GM18511 (cell line): ENCODE results near the gene CCDC178.

Experiments
- ATAC-seq: cut with Tn5 transposase; IDR thresholded peaks from one replicate; pipeline ENCODE4 v1.9.1; 2021; ENCODE audit warnings: mild to moderate bottlenecking, moderate library complexity; ENCODE audit not compliant: unreplicated experiment

The CCDC178 gene

GRCh38 chr18:33135951-33136660 lies 304.4 kb downstream of the CCDC178 start:
- ATAC-seq: no peak

- no peak for ATAC-seq
These were observed 307.9 kb downstream of the CCDC178 start for GRCh38 chr18:33132657-33133056.

- no peak for ATAC-seq
These were observed 311.9 kb downstream of the CCDC178 start for GRCh38 chr18:33128581-33128980.

- no peak for ATAC-seq
These were observed 316.5 kb downstream of the CCDC178 start for GRCh38 chr18:33123862-33124518.

GRCh38 chr18:33116376-33116775 lies 324.1 kb downstream of the CCDC178 start:
- no peak for ATAC-seq

- ATAC-seq: no peak
These were observed 324.6 kb downstream of the CCDC178 start for GRCh38 chr18:33115917-33116316.

GRCh38 chr18:33115476-33115875 lies 325.0 kb downstream of the CCDC178 start:
- ATAC-seq: no peak

GRCh38 chr18:33114749-33115148 lies 325.8 kb downstream of the CCDC178 start:
- no peak for ATAC-seq

- no peak for ATAC-seq
These were observed 327.1 kb downstream of the CCDC178 start for GRCh38 chr18:33113416-33113815.

- no peak for ATAC-seq
These were observed 333.0 kb downstream of the CCDC178 start for GRCh38 chr18:33107511-33107910.

- ATAC-seq: no peak
These were observed 339.2 kb downstream of the CCDC178 start for GRCh38 chr18:33101316-33101715.

- no peak for ATAC-seq
These were observed 340.9 kb downstream of the CCDC178 start for GRCh38 chr18:33099626-33100025.

GRCh38 chr18:33097126-33097525 lies 343.4 kb downstream of the CCDC178 start:
- ATAC-seq: no peak

GRCh38 chr18:33090461-33090860 lies 350.1 kb downstream of the CCDC178 start:
- no peak for ATAC-seq

- ATAC-seq: no peak
These were observed 363.9 kb downstream of the CCDC178 start for GRCh38 chr18:33076601-33077000.

GRCh38 chr18:33074125-33074524 lies 366.4 kb downstream of the CCDC178 start:
- ATAC-seq: no peak

- ATAC-seq: no peak
These were observed 377.6 kb downstream of the CCDC178 start for GRCh38 chr18:33062834-33063364.

- no peak for ATAC-seq
These were observed 387.6 kb downstream of the CCDC178 start for GRCh38 chr18:33052886-33053285.

- no peak for ATAC-seq
These were observed 389.1 kb downstream of the CCDC178 start for GRCh38 chr18:33051407-33051806.

GRCh38 chr18:33040213-33040612 lies 400.3 kb downstream of the CCDC178 start:
- no peak for ATAC-seq

GRCh38 chr18:33034945-33035344 lies 405.6 kb downstream of the CCDC178 start:
- no peak for ATAC-seq

- ATAC-seq: no peak
These were observed 406.3 kb downstream of the CCDC178 start for GRCh38 chr18:33034212-33034611.
